CD4-positive, alpha-beta memory T cell (primary cell): ENCODE results near the gene CD180. TPM values are rescaled to one million over a fixed set of nuclear protein-coding genes. Genes with fewer than 3 reads are reported as not detected.

Experiments used
- CTCF ChIA-PET: fragments of 350-600 bp; sonication (Branson Sonifier 250); formaldehyde crosslinking; loops from one replicate; lab custom pipeline; 2021; ENCODE audit warnings: inconsistent platforms; ENCODE audit not compliant: partially characterized antibody; lab: Charles Lee
- POLR2A ChIA-PET: fragments of 350-600 bp; sonication (Branson Sonifier 250); formaldehyde crosslinking; loops from one replicate; lab custom pipeline; 2021; ENCODE audit not compliant: partially characterized antibody; lab: Charles Lee
- DNase-seq, 5 donors: peaks; one replicate each; pipeline versions ENCODE4 v3.0.0 to v3.0.0-alpha.2; 2020 to 2022; ENCODE audit warnings: mixed read lengths in 1 of 5
- H3K27ac ChIP-seq: one replicate; pipeline ENCODE4 v1.7.0; 2013; ENCODE audit warnings: low read depth, low read length
- H3K27me3 ChIP-seq: 2 replicates; pipeline ENCODE4 v1.7.0; 2013; ENCODE audit warnings: mild to moderate bottlenecking, low read length, moderate library complexity; ENCODE audit not compliant: insufficient read depth
- H3K36me3 ChIP-seq: 2 replicates; pipeline ENCODE4 v1.7.0; 2013; ENCODE audit warnings: mild to moderate bottlenecking, low read length, moderate library complexity; ENCODE audit not compliant: insufficient read depth
- H3K4me1 ChIP-seq: 2 replicates; pipeline ENCODE4 v1.7.0; 2013; ENCODE audit warnings: mild to moderate bottlenecking, low read length, moderate library complexity; ENCODE audit not compliant: insufficient read depth
- H3K4me3 ChIP-seq, 2 donors: one replicate each; pipeline ENCODE4 v1.7.0; 2013; ENCODE audit warnings: low read length in 2 of 2, mild to moderate bottlenecking in 1 of 2
- H3K9me3 ChIP-seq, 2 donors: one replicate each; pipeline ENCODE4 v1.7.0; 2013; ENCODE audit warnings: low read length in 2 of 2, control low read depth in 1 of 2; ENCODE audit not compliant: control insufficient read depth in 1 of 2
- H3K27ac Mint-ChIP-seq, 7 donors: one replicate each; pipeline ENCODE4 v1.8.0; 2020 to 2021; ENCODE audit warnings: mixed read lengths in 7 of 7, mild to moderate bottlenecking in 6 of 7, inconsistent platforms in 3 of 7, moderate library complexity in 3 of 7
- H3K27me3 Mint-ChIP-seq, 2 donors: one replicate each; pipeline ENCODE4 v1.8.0; 2020 to 2021; ENCODE audit warnings: mixed read lengths in 2 of 2
- H3K36me3 Mint-ChIP-seq, 2 donors: one replicate each; pipeline ENCODE4 v1.8.0; 2020 to 2021; ENCODE audit warnings: mixed read lengths in 2 of 2, inconsistent platforms in 1 of 2, mild to moderate bottlenecking in 1 of 2
- H3K4me1 Mint-ChIP-seq, 4 donors: one replicate each; pipeline ENCODE4 v1.8.0; 2020 to 2021; ENCODE audit warnings: mixed read lengths in 4 of 4, mild to moderate bottlenecking in 1 of 4
- H3K4me3 Mint-ChIP-seq, 8 donors: one replicate each; pipeline ENCODE4 v1.8.0; 2020 to 2021; ENCODE audit warnings: mixed read lengths in 8 of 8, mild to moderate bottlenecking in 7 of 8, moderate library complexity in 6 of 8, inconsistent platforms in 3 of 8
- H3K9me3 Mint-ChIP-seq, 8 donors: one replicate each; pipeline ENCODE4 v1.8.0; 2020 to 2021; ENCODE audit warnings: mixed read lengths in 8 of 8, mild to moderate bottlenecking in 5 of 8, inconsistent platforms in 3 of 8, moderate library complexity in 1 of 8
- intact Hi-C: fragments of 100-400 bp; cut with micrococcal nuclease; formaldehyde crosslinking; loops from one replicate; pipeline ENCODE4 v1.15.1; 2023
- polyA plus RNA-seq, 2 donors: library from polyadenylated mRNA; unstranded; fragments of 300-500 nt; fragmentation: Illumina TruSeq; gene quantifications; one replicate each; pipeline ENCODE4 v1.2.3, GENCODE V29; 2021
- total RNA-seq, 2 experiments: library from RNA; stranded (reverse); gene quantifications; one replicate each; pipeline ENCODE4 v1.2.3, GENCODE V29; 2021

CD180 gene
- total and polyA plus RNA-seq, 4 experiments from 2014 or later = 0.25 to 0.52 (median 0.50) TPM; not detected in 1

GRCh38 chr5:67200809-67201562, 4.4 kb upstream of the CD180 start:
- ChIA-PET POLR2A (interaction anchor here (1.1 to 17.3 kb wide), 3 partner anchors 12 to 38 kb away, joined by 5 to 703 read pairs (median 12); no protein-coding TSS in a partner anchor), CTCF (interaction anchor here (1.8 to 29.6 kb wide), 2 partner anchors 8 to 38 kb away, joined by 6 to 851 read pairs; no protein-coding TSS in a partner anchor)
- Mint-ChIP-seq H3K36me3 (peaks cover 3 to 8% of the 10 kb centered on the region in 2 donors), H3K27ac (peak overlapping the region; percentile 52 to 86 (median 70)), H3K9me3 (peaks cover 0 to 25% (median 11%) of the 10 kb centered on the region in 8 donors), H3K4me3 (peak overlapping the region in 3 of 8 donors; percentile 20 to 69 (median 58)), H3K27me3 (no peaks in the 10 kb centered on the region), H3K4me1 (peaks cover 44 to 87% (median 64%) of the 10 kb centered on the region in 4 donors)
- H3K36me3 ChIP-seq = no peaks in the 10 kb centered on the region
- H3K4me1 ChIP-seq = peaks cover 68% of the 10 kb centered on the region
- no peaks in the 10 kb centered on the region for H3K27me3 ChIP-seq
- no peak for DNase-seq
- H3K9me3 ChIP-seq = peaks cover 0 to 5% of the 10 kb centered on the region in 2 donors
- H3K4me3 ChIP-seq = no peak overlapping the region
- intact Hi-C loops = no loop called here
- H3K27ac ChIP-seq = no peak overlapping the region

GRCh38 chr5:67199859-67200258, 3.3 kb upstream of the CD180 start:
- Histone ChIP-seq H3K27me3 (no peaks in the 10 kb centered on the region), H3K4me3 (no peak overlapping the region), H3K27ac (no peak overlapping the region), H3K9me3 (peaks cover 0 to 5% of the 10 kb centered on the region in 2 donors), H3K36me3 (no peaks in the 10 kb centered on the region), H3K4me1 (peaks cover 56% of the 10 kb centered on the region)
- Mint-ChIP-seq H3K27ac (peak overlapping the region in 4 of 7 donors; percentile 53 to 85 (median 72)), H3K27me3 (no peaks in the 10 kb centered on the region), H3K9me3 (peaks cover 0 to 25% (median 11%) of the 10 kb centered on the region in 8 donors), H3K4me1 (peaks cover 39 to 76% (median 58%) of the 10 kb centered on the region in 4 donors), H3K4me3 (peak overlapping the region in 1 of 8 donors; percentile 64), H3K36me3 (peaks cover 3 to 8% of the 10 kb centered on the region in 2 donors)
- intact Hi-C loops = no loop called here
- ChIA-PET CTCF (interaction anchor here (1.0 to 29.6 kb wide), 3 partner anchors 9 to 37 kb away, joined by 3 to 851 read pairs (median 6); no protein-coding TSS in a partner anchor), POLR2A (interaction anchor here (1.1 to 17.3 kb wide), 3 partner anchors 11 to 37 kb away, joined by 4 to 703 read pairs (median 5); no protein-coding TSS in a partner anchor)
- DNase-seq = no peak

DNA sequence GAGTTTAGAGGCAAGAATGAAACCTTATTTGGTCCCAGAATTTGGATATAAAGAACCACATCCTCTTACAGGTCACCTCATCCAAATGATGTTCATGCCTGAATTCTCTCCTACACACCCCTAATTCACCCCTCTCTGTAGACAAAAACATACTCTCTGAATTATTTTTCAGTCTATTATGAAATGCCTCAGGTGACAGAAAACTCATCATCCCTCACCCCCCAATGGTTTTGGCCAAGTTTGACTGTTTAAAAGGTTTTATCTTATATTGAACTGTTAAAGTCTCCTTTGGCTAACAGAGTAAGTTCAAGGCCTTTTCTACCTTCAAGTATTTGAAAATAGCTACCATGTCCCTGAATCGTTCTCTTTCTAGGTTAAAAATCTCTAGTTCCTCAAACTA, 2.3 kb upstream of the CD180 start:
- peaks cover 0 to 5% of the 10 kb centered on the region in 2 donors for H3K9me3 ChIP-seq
- H3K36me3 ChIP-seq = no peaks in the 10 kb centered on the region
- peaks cover 3 to 8% of the 10 kb centered on the region in 2 donors for H3K36me3 Mint-ChIP-seq
- peak overlapping the region in 2 of 8 donors; percentile 9 to 22 for H3K4me3 Mint-ChIP-seq
- H3K27ac Mint-ChIP-seq = peak overlapping the region in 4 of 7 donors; percentile 55 to 62 (median 58)
- CTCF ChIA-PET = interaction anchor here (29.6 kb wide), 1 partner anchor 36 kb away, joined by 851 read pairs; no protein-coding TSS in a partner anchor
- intact Hi-C loops = no loop called here
- H3K27ac ChIP-seq = no peak overlapping the region
- peaks cover 32 to 73% (median 49%) of the 10 kb centered on the region in 4 donors for H3K4me1 Mint-ChIP-seq
- POLR2A ChIA-PET = interaction anchor here (17.3 kb wide), 1 partner anchor 36 kb away, joined by 703 read pairs; no protein-coding TSS in a partner anchor
- peaks cover 47% of the 10 kb centered on the region for H3K4me1 ChIP-seq
- H3K27me3 ChIP-seq = no peaks in the 10 kb centered on the region
- no peak for DNase-seq
- no peak overlapping the region for H3K4me3 ChIP-seq
- no peaks in the 10 kb centered on the region for H3K27me3 Mint-ChIP-seq
- peaks cover 0 to 25% (median 11%) of the 10 kb centered on the region in 8 donors for H3K9me3 Mint-ChIP-seq

- CTCF ChIA-PET = interaction anchor here (29.6 kb wide), 1 partner anchor 35 kb away, joined by 851 read pairs; no protein-coding TSS in a partner anchor
- Mint-ChIP-seq H3K27me3 (no peaks in the 10 kb centered on the region), H3K4me1 (peaks cover 22 to 65% (median 41%) of the 10 kb centered on the region in 4 donors), H3K36me3 (peaks cover 3 to 8% of the 10 kb centered on the region in 2 donors), H3K27ac (peak overlapping the region in 2 of 7 donors; percentile 22 to 52), H3K4me3 (peak overlapping the region in 1 of 8 donors; percentile 56), H3K9me3 (peaks cover 0 to 25% (median 11%) of the 10 kb centered on the region in 8 donors)
- no peaks in the 10 kb centered on the region for H3K36me3 ChIP-seq
- peaks cover 0 to 5% of the 10 kb centered on the region in 2 donors for H3K9me3 ChIP-seq
- peaks cover 34% of the 10 kb centered on the region for H3K4me1 ChIP-seq
- H3K27ac ChIP-seq = no peak overlapping the region
- no peak overlapping the region for H3K4me3 ChIP-seq
- no peaks in the 10 kb centered on the region for H3K27me3 ChIP-seq
- DNase-seq = no peak
- POLR2A ChIA-PET = interaction anchor here (1.4 to 17.3 kb wide), 3 partner anchors 8 to 34 kb away, joined by 4 to 703 read pairs (median 9); no protein-coding TSS in a partner anchor
- intact Hi-C loops = no loop called here
These were observed 937 bp upstream of the CD180 start for GRCh38 chr5:67197536-67197935.

- Histone ChIP-seq H3K27me3 (no peaks in the 10 kb centered on the region), H3K9me3 (no peaks in the 10 kb centered on the region), H3K36me3 (no peaks in the 10 kb centered on the region), H3K27ac (no peak overlapping the region), H3K4me1 (peaks cover 17% of the 10 kb centered on the region), H3K4me3 (no peak overlapping the region)
- H3K27me3 Mint-ChIP-seq = no peaks in the 10 kb centered on the region
- peaks cover 0 to 4% of the 10 kb centered on the region in 2 donors for H3K36me3 Mint-ChIP-seq
- intact Hi-C loops = no loop called here
- peak overlapping the region in 2 of 7 donors; percentile 34 to 52 for H3K27ac Mint-ChIP-seq
- DNase-seq = no peak
- H3K4me1 Mint-ChIP-seq = peaks cover 17 to 51% (median 30%) of the 10 kb centered on the region in 4 donors
- ChIA-PET CTCF (interaction anchor here (29.6 kb wide), 1 partner anchor 33 kb away, joined by 851 read pairs; no protein-coding TSS in a partner anchor), POLR2A (interaction anchor here (17.3 kb wide), 1 partner anchor 32 kb away, joined by 703 read pairs; no protein-coding TSS in a partner anchor)
- H3K9me3 Mint-ChIP-seq = peaks cover 0 to 15% (median 6%) of the 10 kb centered on the region in 8 donors
- peak overlapping the region in 2 of 8 donors; percentile 29 to 43 for H3K4me3 Mint-ChIP-seq
These were observed 958 bp downstream of the CD180 start for GRCh38 chr5:67195406-67196275.

- Mint-ChIP-seq H3K4me1 (peaks cover 21 to 39% (median 29%) of the 10 kb centered on the region in 4 donors), H3K27me3 (no peaks in the 10 kb centered on the region), H3K9me3 (peaks cover 0 to 10% (median 5%) of the 10 kb centered on the region in 8 donors), H3K27ac (no peak overlapping the region), H3K36me3 (peaks cover 0 to 2% of the 10 kb centered on the region in 2 donors), H3K4me3 (no peak overlapping the region)
- H3K36me3 ChIP-seq = no peaks in the 10 kb centered on the region
- peaks cover 12% of the 10 kb centered on the region for H3K4me1 ChIP-seq
- DNase-seq = no peak
- H3K27ac ChIP-seq = no peak overlapping the region
- no peaks in the 10 kb centered on the region for H3K9me3 ChIP-seq
- no peaks in the 10 kb centered on the region for H3K27me3 ChIP-seq
- POLR2A ChIA-PET = no interaction called here
- intact Hi-C loops = no loop called here
- H3K4me3 ChIP-seq = no peak overlapping the region
- CTCF ChIA-PET = no interaction called here
These were observed 2.4 kb downstream of the CD180 start for GRCh38 chr5:67194166-67194565.
